GM21381 (cell line): ENCODE data around the gene NUDT17.

Source experiments
- ATAC-seq: cut with Tn5 transposase; IDR thresholded peaks from one replicate; pipeline ENCODE4 v1.9.1; 2021; ENCODE audit warnings: mild to moderate bottlenecking, moderate library complexity; ENCODE audit not compliant: unreplicated experiment

Gene NUDT17

GRCh38 chr1:145887631-145888030, 42.2 kb downstream of the NUDT17 start:
- ATAC-seq = no peak

- no peak for ATAC-seq
These were observed 44.3 kb downstream of the NUDT17 start for GRCh38 chr1:145889722-145890121.

DNA sequence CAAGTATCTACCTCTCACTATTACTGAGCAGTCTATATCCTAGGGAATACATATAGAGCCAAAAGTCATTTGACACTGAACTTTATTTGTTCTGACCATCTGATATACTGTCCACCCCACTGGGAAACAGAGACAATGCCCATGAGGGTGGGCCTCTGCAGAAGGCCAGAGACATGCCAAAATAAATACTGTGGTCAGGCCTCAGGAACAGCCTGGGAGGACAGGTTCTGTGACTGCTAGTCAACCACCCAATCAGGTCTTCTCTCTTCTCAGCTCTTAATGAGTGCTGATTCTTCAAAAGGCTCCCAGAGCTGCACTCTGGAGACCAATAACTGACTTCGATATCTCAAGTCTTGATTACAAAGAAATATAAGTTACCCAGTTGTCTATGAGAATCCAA, 45.7 kb downstream of the NUDT17 start:
- no peak for ATAC-seq

DNA sequence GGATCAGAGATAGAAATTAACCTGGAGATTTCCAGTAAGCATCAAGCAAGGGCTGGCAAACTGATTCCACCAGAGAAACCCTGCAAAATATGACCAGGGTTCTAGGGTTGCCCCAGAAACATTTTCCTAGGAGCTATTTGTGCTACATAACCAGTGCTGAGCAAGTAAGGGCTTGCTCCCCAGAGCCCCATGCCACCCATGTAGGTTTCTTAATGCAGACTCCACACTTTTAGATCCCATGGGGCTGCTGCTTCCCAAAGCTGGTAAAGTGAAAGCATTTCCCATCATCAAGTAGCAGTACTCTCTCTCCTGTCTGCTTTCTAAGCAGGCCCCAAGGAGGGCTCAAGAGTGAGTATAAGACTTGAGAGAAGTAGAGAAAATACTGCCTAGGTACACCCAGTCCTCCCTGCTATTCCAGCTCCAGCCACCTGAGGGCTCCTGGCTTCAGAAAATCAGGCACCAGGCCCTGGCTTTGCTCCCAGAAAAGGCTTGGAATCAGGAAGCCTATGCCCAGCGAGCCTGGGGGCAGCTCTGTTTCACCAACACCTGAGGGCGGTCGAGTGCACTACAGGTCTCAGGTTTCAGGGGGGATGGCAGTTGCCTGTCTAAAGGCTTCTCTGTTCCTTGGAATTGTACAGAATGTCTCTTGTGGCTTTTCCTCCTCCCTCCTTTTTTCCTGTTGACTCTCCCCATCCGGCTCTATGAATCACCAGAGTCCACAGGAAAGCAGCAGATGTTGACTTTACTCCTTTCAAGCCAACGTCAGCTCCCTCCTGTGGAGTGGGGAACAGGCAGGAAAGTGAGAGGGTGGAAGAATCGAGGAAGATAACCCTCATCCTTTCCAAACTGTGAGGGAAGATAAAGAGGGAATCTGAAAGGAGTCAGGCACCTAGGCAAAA, 46.4 kb downstream of the NUDT17 start:
- no peak for ATAC-seq

- no peak for ATAC-seq
These were observed 47.2 kb downstream of the NUDT17 start for GRCh38 chr1:145892486-145893087.

DNA sequence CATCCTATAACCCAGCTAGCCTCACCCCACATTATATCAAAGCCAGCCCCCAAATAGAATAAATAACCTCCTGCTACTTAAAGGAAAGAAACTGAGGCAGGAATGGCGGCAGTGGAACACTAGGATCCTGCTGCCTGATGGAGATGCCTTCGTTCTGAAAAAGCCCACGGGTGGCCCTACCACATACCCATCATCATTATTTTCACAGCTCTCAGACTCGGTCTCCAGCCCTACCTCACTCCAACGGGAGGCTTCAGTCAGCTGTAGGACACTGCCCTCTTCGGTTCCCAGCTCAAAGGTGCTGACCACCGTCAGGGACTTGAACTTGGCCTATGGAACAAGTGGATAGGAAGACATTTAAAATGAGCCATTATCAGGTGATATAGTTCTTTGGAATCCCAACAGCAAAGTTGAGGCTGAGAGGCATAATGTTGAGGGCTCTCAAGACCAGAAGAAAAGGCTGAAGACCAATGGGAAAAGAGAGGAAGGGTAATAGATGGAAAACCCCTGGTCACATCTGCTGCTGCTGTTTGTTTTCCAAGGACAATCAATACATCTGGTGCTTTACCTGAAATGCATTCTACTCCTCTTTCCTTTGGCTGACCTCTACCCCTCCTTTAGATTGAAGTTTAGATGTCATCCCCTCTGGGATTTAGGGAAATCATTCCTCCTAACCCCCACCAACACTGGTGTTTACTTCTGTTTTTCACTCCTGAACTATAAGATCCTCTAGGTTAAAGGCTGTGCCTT, 48.1 kb downstream of the NUDT17 start:
- ATAC-seq = no peak

DNA sequence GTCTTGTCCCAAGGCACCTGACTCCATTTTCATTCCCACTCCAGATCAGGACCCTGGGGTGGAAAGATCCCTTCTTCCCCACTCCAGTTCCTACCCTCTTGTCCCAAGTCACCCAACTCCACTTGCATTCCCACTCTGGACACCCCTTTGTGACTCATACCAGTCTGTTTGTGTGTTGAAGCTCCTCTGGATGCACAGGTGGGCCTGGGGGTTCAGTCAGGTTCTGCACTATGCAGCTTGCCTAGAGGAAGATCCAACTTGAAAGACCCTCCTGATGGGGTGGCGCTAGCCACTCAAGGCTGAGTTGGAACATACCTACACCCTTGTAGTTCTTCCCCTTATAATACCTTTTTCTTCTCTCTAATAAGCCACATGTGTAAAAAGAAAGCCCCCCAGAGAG, 50.0 kb downstream of the NUDT17 start:
- ATAC-seq = no peak

GRCh38 chr1:145897969-145898368, 52.5 kb downstream of the NUDT17 start:
- ATAC-seq = no peak
